Stromal cell of bone marrow (primary cell): Measurements from ENCODE around the gene GDF11.

ENCODE experiments used
- DNase-seq: peaks from one replicate; pipeline ENCODE4 v3.0.0-alpha.2; 2012; ENCODE audit warnings: low read depth

GDF11 gene

DNA sequence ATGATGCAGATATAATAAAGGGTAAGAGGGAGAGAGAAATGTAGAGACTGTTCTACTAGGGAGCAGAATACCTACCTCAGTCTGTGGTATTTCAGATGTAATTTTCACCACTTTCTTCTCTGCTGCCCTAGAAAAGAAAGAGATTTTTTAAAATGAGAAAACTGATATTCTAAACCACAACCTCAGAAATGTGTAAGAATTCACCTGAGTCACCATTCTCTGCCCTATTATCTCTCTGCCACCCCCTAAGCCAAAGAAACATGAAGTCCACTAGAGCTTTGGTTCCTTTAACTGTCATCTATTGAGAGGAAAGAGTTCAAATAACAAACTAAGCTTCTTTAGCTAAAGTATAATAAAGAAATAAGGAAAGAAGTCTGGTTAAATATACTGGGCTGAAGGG is 53.0 kb downstream of the GDF11 start:
- DNase-seq, result no peak

DNA sequence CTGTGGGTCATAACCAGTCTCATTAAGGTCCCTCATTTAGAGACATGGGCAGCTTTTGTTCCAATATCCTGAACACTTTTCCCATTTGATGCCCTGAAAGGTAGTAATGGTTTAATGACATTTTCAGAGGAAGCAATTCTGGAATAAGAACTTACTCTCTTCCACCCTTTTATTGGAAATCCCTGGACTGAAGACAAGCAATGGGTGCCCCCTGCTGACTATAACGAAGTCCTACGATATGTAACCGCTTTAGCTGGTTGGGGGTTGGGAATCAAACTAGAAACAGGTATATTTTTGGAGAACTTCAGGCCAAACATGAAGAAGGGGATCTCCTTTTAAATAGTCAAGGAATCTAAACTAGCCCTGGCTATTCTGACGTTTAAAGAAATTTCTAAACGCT is 54.1 kb downstream of the GDF11 start:
- no peak for DNase-seq

DNA sequence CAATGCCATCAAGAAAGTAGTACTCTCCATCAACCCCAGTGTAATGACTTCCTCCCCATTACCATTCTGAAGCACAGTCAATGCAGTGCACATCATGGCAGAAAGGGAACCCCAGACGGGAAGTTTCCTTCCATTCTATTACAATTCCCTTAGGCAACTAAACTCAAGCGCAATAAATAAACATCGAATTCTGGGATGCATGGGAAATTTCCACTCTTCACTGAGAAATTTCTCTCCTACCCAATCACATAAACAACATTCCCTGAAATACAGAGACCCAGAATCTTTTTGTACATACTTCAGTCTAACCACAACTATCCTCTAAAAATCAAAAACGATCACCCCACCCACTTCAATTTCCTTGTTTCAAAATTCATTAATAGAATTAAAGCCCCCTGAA is 54.6 kb downstream of the GDF11 start:
- no peak for DNase-seq
